ENCODE measurements around the gene APOA5.
"Not testable (repeated sequence)": the region's sequence is repeated elsewhere in the genome, so short reads cannot be mapped to it uniquely, and the experiment has no call there.

Gene APOA5

GRCh38 chr11:116807601-116808261 lies 16.1 kb upstream of the APOA5 start:
- TF ChIP-seq, protein P1, sequence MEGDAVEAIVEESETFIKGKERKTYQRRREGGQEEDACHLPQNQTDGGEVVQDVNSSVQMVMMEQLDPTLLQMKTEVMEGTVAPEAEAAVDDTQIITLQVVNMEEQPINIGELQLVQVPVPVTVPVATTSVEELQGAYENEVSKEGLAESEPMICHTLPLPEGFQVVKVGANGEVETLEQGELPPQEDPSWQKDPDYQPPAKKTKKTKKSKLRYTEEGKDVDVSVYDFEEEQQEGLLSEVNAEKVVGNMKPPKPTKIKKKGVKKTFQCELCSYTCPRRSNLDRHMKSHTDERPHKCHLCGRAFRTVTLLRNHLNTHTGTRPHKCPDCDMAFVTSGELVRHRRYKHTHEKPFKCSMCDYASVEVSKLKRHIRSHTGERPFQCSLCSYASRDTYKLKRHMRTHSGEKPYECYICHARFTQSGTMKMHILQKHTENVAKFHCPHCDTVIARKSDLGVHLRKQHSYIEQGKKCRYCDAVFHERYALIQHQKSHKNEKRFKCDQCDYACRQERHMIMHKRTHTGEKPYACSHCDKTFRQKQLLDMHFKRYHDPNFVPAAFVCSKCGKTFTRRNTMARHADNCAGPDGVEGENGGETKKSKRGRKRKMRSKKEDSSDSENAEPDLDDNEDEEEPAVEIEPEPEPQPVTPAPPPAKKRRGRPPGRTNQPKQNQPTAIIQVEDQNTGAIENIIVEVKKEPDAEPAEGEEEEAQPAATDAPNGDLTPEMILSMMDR (IDR thresholded peaks at IDR 0.05; ENCODE audit: low read depth, low read length): no peak
- no peak overlapping the region for H3K4me3 ChIP-seq (ENCODE audit: low read depth, low read length)

DNA sequence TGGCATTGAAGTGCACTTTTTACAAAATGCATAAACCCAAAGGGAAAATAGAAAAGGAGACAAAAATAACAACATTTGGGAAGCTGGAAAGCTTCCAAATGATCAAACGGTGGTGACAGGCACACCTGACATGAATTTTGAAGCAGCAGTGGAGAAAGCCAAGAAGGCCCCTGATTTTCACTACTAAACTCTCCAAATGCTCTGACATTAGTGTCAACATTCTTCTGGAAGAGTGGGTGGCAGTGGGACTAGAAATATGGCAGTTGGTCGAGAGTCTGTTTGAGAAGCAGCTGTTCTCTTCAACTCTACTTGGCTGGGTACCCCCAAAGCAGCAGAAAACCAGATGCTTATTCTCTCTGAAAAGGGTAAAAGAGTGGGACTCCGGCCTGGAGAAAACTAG lies 12.3 kb upstream of the APOA5 start:
- no peak overlapping the region for H3K4me3 ChIP-seq (ENCODE audit: low read depth, low read length)
- TF ChIP-seq, protein P1 (IDR thresholded peaks at IDR 0.05; ENCODE audit: low read depth, low read length): no peak

DNA sequence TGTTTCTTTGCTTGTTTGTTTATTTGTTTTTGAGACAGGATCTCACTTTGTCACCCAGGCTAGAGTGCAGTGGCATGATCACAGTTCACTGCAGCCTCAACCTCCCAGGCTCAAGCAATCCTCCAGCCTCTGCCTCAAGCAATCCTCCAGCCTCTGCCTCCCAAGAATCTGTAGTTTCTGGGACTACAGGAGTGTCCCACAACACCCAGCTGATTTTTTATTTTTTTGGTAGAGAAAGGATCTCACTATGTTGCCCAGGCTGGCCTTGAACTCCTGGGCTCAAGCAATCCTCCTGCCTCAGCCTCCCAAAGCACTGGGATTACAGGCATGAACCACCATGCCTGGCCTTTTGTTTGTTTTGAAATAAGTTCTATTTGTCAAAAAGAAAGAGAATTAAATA lies 10.0 kb upstream of the APOA5 start:
- not testable (repeated sequence) for H3K4me3 ChIP-seq (ENCODE audit: low read depth, low read length)

GRCh38 chr11:116800610-116801009 lies 8.9 kb upstream of the APOA5 start:
- no peak overlapping the region for H3K4me3 ChIP-seq (ENCODE audit: low read depth, low read length)
- TF ChIP-seq, protein P1 (IDR thresholded peaks at IDR 0.05; ENCODE audit: low read depth, low read length): no peak

DNA sequence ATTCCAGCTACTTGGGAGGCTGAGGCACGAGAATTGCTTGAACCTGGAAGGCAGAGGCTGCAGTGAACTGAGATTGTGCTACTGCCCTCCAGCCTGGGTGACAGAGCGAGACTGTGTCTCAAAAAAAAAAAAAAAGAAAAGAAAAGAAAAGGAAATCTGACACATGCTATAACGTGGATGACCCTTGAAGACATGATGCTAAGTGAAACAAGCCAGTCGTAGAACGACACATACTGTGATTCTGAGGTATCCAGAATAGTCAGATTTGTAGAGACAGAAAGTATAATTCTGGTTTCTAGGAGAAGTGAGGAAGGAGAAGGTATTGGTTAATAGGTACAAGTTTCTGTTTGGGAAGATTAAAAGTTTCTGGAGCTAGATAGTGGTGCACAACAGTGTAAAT lies 6.7 kb upstream of the APOA5 start:
- TF ChIP-seq, protein P1 (IDR thresholded peaks at IDR 0.05; ENCODE audit: low read depth, low read length): no peak
- H3K4me3 ChIP-seq (ENCODE audit: low read depth, low read length): no peak overlapping the region

DNA sequence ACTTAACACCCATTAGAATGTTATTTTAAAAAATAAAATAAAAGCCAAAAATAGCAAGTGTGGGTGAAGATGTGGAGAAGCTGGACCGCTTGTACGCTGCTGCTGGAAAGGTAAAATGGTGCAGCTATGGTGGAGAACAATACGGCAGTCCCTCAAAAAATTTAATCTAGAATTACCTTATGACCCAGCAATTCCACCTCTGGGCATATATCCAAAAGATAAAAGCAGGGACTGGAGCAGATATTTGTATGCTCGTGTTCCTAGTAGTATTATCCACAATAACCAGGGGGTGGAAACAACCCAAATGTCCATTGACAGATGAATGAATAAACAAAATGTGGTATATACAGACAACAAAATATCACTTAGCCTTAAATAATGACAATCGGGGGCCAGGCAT lies 6.1 kb upstream of the APOA5 start:
- H3K4me3 ChIP-seq (ENCODE audit: low read depth, low read length): no peak overlapping the region
- TF ChIP-seq, protein P1 (IDR thresholded peaks at IDR 0.05; ENCODE audit: low read depth, low read length): no peak

- TF ChIP-seq, protein P1 (IDR thresholded peaks at IDR 0.05; ENCODE audit: low read depth, low read length): no peak
- H3K4me3 ChIP-seq (ENCODE audit: low read depth, low read length): no peak overlapping the region
Observed at GRCh38 chr11:116796548-116796947, 4.9 kb upstream of the APOA5 start.

DNA sequence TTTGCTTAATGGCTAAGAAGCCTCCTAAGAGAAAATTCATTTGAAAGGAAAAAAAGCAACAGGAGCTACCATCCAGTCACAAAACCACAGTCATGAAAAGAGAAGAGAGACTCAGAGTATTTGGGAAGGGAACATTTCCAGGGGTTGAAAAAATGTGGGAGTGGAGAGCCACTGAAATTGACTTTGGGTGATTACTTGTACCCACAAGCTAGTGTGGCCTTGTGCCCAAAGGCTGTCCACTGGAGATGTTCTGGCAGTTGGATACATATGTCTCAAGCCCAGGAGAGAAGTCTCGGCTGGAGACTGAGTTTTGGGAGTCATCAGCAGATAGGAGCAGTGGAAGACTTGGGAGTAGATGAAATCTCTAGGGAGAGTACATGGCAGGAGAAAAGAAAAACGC lies 3.2 kb upstream of the APOA5 start:
- TF ChIP-seq, protein P1 (IDR thresholded peaks at IDR 0.05; ENCODE audit: low read depth, low read length): no peak
- no peak overlapping the region for H3K4me3 ChIP-seq (ENCODE audit: low read depth, low read length)

All from WI38 (cell line).